Measurements from ENCODE around the gene FTH1.

Gene FTH1

DNA sequence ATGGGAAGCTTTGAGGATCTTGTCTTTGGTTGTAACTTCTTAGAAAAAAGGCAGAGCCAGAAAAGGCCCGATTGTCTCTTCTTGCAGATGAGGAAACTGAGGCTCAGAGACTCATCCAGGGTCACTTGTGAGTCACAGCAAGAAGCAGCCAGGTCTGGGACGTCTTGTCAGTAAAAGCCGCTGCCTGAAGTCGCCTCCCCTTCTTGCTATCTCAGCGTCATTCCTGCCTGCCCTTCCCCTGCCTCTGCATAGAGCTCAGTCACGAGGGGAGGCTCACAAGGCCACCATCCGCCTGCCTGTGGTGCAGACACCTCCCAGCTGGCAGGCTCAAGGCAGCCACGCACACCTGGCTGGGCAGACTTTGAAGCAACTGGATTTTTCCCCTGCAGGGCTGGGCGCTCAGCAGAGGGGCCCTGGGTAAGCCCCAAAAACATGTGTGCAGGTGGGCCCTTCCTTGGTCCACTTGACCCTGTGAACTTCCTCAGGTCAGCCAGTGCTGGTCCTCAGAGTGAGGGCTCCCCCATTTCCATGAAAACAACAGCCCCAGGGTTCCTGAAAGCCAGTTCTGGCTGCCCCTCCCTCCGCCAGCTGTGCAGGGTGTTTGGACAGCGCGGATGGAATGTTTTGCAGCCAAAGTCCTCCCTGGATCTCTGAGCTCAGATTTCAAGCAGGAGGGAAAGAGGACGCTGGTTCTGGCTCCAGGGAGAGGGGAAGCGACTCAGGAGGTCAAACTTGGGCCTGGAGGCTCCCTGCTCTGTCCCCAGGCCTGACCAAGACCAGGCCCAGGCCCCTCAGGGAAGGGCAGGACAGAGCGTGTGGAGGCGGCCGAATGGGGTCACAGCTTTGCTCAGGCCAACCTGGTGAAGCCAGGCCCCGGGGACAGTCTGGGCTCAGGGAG is 44.0 kb downstream of the FTH1 start:
- in situ Hi-C loops (cut with HindIII; ENCODE audit: low pct_ligation_motif_present, low sequenced_read_pairs): loop anchor here (25.0 kb wide), 1 partner anchor 189 kb away; the partner anchor contains the start of gene INCENP
- Histone ChIP-seq H3K27ac (no peak overlapping the region), H3K4me3 (ENCODE audit: low read depth, low read length) (no peak overlapping the region)

GRCh38 chr11:61922539-61922938 is 44.9 kb downstream of the FTH1 start:
- no peaks in the 10 kb centered on the region for H3K36me3 ChIP-seq (replicated peaks)
- no peak overlapping the region for H3K4me3 ChIP-seq (ENCODE audit: low read depth, low read length)
- H3K27ac ChIP-seq: no peak overlapping the region
- DNase-seq: peak; percentile 11
- TF ChIP-seq CTCF (IDR thresholded peaks at IDR 0.05; ENCODE audit: low read depth, low read length, missing control alignments): no peak
- in situ Hi-C loops (cut with HindIII; ENCODE audit: low pct_ligation_motif_present, low sequenced_read_pairs): loop anchor here (25.0 kb wide), 1 partner anchor 190 kb away; the partner anchor contains the start of gene INCENP
- H3K27me3 ChIP-seq (replicated peaks): peaks cover 15% of the 10 kb centered on the region

More for the DNA sequence above, 44.0 kb downstream of the FTH1 start:
- no peak for TF ChIP-seq CTCF (IDR thresholded peaks at IDR 0.05; ENCODE audit: low read depth, low read length, missing control alignments)
- DNase-seq: peak; percentile 52
- Histone ChIP-seq H3K36me3 (replicated peaks) (no peaks in the 10 kb centered on the region), H3K27me3 (replicated peaks) (peaks cover 8% of the 10 kb centered on the region)

DNA sequence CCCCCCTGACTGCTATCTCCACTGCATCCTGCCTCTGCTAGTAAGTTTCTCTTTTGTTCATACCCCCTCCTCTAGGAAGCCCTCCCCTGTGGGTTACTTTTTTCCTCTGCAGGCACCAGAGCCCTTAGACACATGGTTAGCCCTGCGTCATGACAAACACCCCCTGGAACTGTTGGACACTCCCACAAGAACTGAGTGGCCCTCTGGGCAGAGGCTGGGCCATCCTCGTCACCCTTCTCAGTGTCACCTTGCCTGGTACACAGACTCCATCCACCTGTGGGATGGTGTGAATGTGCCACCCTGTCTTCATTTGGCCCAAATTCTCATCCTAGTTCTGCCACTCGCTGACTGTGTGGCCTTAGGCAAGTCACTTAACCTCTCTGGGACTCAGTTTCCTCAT is 46.0 kb downstream of the FTH1 start:
- Histone ChIP-seq H3K27me3 (replicated peaks) (peaks cover 19% of the 10 kb centered on the region), H3K4me3 (ENCODE audit: low read depth, low read length) (no peak overlapping the region), H3K27ac (no peak overlapping the region), H3K36me3 (replicated peaks) (no peaks in the 10 kb centered on the region)
- no peak for TF ChIP-seq CTCF (IDR thresholded peaks at IDR 0.05; ENCODE audit: low read depth, low read length, missing control alignments)
- in situ Hi-C loops (cut with HindIII; ENCODE audit: low pct_ligation_motif_present, low sequenced_read_pairs): loop anchor here (25.0 kb wide), 1 partner anchor 191 kb away; the partner anchor contains the start of gene INCENP
- DNase-seq: no peak

DNA sequence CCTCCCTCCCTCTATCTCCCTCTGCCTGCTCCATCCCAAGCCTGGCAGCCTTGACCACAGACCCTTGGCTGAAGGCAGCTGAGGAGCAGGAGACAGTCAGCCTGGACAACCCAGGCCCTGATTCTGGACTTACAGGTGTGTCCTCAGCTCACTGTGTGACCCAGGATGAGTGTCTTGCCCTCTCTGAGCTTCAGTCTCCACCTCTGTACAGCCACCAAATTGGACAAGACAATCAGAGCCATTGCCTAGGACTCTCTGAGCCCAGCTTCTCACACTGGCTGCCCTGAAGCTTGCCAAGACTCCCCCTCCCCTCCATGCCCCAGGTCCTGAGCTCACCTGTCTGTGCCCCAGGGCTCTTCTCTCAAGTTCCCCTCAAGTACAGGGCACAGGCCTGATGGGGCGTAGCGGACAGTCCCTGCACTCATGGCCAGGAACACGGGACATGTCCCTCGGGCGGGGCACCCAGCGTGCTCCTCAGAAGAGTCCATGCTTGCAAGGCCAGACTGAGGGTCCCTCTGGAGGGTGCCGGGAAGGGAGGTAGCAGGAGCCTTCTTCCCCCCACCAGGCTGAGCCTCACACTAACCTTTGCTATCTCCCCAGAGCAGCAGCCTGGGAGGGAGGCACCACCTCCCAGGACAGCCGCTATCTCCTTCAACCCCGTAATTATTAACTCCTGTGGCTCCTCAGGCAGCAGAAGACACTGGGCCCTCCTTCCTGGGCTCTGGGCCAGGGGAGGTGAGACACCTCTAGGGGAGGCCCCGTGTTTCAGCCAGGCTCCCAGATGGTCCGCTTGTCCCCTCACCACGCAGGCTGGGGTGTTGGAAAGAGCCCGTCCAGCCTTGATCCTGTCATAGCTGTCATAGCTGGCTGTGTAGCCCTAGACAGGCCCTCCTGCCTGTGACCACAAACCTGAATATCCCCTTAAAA is 47.5 kb downstream of the FTH1 start:
- DNase-seq: no peak
- Histone ChIP-seq H3K4me3 (ENCODE audit: low read depth, low read length) (no peak overlapping the region), H3K36me3 (replicated peaks) (no peaks in the 10 kb centered on the region), H3K27me3 (replicated peaks) (peaks cover 21% of the 10 kb centered on the region), H3K27ac (no peak overlapping the region)
- in situ Hi-C loops (cut with HindIII; ENCODE audit: low pct_ligation_motif_present, low sequenced_read_pairs): loop anchor here (25.0 kb wide), 1 partner anchor 192 kb away; the partner anchor contains the start of gene INCENP
- no peak for TF ChIP-seq CTCF (IDR thresholded peaks at IDR 0.05; ENCODE audit: low read depth, low read length, missing control alignments)

DNA sequence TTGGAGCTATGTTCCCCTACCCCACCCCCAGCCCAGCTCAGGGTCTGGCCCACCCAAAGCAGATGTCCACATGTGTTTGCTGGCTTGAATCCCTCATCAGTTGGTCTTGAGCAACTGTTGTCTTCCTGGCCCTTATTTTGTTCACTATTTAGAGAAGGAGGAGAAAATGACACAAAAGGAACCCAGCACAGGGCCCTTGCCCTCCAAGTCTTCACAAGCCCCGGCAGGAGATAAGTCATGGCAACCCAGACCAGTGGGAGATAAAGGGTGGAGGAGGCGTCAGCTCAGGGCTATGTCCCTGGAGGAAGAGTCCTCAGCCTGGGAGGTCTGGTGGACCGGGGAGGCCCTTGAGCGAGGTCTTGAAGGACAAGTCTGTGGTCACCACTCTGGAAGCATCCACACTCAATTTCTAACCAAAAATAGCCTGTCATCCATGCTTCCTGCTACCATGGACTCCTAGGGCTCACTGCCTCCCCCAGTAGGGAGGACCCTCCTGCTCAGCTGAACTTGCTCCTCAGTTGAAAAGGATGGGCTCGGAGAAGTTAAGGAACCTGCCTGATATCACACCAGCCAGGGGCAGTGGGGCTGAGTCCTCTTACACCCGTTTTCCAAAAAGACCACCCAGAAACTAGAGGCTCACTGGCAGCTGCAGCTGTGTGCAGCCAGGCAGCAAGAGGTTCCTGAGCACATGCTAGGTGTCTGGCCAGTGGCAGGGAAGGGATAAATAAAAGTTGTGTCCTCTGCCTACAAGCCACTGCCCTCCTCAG is 48.3 kb downstream of the FTH1 start:
- peaks cover 21% of the 10 kb centered on the region for H3K27me3 ChIP-seq (replicated peaks)
- in situ Hi-C loops (cut with HindIII; ENCODE audit: low pct_ligation_motif_present, low sequenced_read_pairs): loop anchor here (25.0 kb wide), 1 partner anchor 193 kb away; the partner anchor contains the start of gene INCENP
- TF ChIP-seq CTCF (IDR thresholded peaks at IDR 0.05; ENCODE audit: low read depth, low read length, missing control alignments): no peak
- no peak overlapping the region for H3K27ac ChIP-seq
- H3K36me3 ChIP-seq (replicated peaks): no peaks in the 10 kb centered on the region
- no peak overlapping the region for H3K4me3 ChIP-seq (ENCODE audit: low read depth, low read length)
- DNase-seq: no peak
